SH-SY5Y (cell line): ENCODE data around the gene TMEM132C.

Experiments used
- GATA2 ChIP-seq: IDR thresholded peaks from 2 replicates; pipeline ENCODE4 v1.6.1; 2011; ENCODE audit warnings: mild to moderate bottlenecking, low read depth, low read length
- GATA3 ChIP-seq: IDR thresholded peaks from 2 replicates; pipeline ENCODE4 v1.6.1; 2011; ENCODE audit warnings: low read depth, mild to moderate bottlenecking, low read length, moderate library complexity

DNA sequence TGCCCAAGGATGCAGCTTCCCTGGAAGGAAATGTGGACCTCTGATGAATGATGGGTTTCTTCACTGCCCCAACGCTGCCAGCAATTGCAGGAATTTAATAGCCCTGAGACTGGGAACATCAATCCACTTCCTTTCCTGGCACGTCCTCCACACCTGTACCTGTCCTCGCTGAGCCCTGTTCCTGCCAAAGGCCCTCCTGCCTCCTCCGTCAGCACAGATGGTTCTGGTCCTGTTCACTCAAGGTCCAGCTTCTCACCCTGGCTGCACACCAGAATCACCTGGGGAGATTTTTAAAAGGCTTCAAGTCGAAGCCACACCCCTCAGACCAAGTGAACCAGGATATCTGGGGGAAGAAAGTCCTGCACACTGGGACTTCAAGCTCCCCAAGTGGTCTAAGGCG, 38.4 kb upstream of the TMEM132C start:
- no peak for TF ChIP-seq GATA2
- no peak for TF ChIP-seq GATA3
